ENCODE measurements around the gene CEMIP.

CEMIP gene

DNA sequence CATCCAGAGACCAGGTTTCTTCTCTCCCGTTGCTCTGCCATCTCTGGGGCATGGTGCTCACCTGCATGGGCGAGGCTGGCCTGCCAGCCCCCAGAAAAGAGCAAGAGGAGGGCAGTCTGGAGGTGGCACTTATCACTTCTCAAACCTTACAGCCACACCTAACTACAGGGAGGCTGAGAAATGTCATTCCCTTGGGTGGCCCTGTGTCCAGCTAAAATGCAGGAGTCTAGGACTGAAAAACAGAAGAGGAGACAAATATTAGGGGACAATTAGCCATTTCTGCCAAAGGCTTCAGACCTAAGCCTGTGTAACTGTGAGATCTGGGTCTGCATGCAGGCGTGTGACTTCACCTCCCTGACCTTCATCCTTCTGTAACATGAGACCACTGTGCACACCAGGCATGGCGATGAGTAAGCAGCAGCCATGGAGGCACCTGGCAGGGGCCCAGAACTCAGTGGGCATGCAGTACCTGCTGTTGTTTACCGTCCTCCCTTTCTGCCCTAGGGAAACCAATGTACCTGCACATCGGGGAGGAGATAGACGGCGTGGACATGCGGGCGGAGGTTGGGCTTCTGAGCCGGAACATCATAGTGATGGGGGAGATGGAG is 127.1 kb downstream of the CEMIP start (continued):
- TF ChIP-seq SP3 (tag by site-specific recombination; IDR thresholded peaks at IDR 0.05) (no peak), ZNF664 (tag by site-specific recombination; IDR thresholded peaks at IDR 0.05) (no peak), GFI1B (tag by site-specific recombination; IDR thresholded peaks at IDR 0.05) (no peak), ZNF785 (tag by site-specific recombination; IDR thresholded peaks at IDR 0.05) (no peak), ZNF426 (tag by site-specific recombination; IDR thresholded peaks at IDR 0.05) (no peak), ZNF133 (tag by site-specific recombination; IDR thresholded peaks at IDR 0.05) (no peak), ZSCAN23 (tag by site-specific recombination; IDR thresholded peaks at IDR 0.05) (no peak), ZNF610 (tag by site-specific recombination; IDR thresholded peaks at IDR 0.05; ENCODE audit: borderline replicate concordance) (no peak), ZNF660 (tag by site-specific recombination; IDR thresholded peaks at IDR 0.05) (peak; percentile 70), WT1 (tag by site-specific recombination; IDR thresholded peaks at IDR 0.05) (peak; percentile 87), ZBTB21 (tag by site-specific recombination; IDR thresholded peaks at IDR 0.05) (no peak), ZNF843 (tag by site-specific recombination; IDR thresholded peaks at IDR 0.05) (0 out of 2 replicates have a peak, but pooled peaks have one; percentile 59), SP7 (tag by site-specific recombination; IDR thresholded peaks at IDR 0.05) (peak; percentile 72), HOXC10 (CRISPR knock-in tag; IDR thresholded peaks at IDR 0.05) (no peak), IKZF3 (tag by site-specific recombination; IDR thresholded peaks at IDR 0.05) (peak; percentile 82), ZFP3 (tag by site-specific recombination; IDR thresholded peaks at IDR 0.05; ENCODE audit: low read depth) (no peak), YY2 (tag by site-specific recombination; IDR thresholded peaks at IDR 0.05) (peak; percentile 76; the same call in 1 of the 2 replicates), KLF8 (tag by site-specific recombination; IDR thresholded peaks at IDR 0.05) (peak; percentile 67), GLIS2 (tag by site-specific recombination; IDR thresholded peaks at IDR 0.05) (peak; percentile 48), ZNF561 (tag by site-specific recombination; IDR thresholded peaks at IDR 0.05; ENCODE audit: borderline replicate concordance) (no peak), SCRT2 (tag by site-specific recombination; IDR thresholded peaks at IDR 0.05) (no peak)
- TF ChIP-seq, protein P1, sequence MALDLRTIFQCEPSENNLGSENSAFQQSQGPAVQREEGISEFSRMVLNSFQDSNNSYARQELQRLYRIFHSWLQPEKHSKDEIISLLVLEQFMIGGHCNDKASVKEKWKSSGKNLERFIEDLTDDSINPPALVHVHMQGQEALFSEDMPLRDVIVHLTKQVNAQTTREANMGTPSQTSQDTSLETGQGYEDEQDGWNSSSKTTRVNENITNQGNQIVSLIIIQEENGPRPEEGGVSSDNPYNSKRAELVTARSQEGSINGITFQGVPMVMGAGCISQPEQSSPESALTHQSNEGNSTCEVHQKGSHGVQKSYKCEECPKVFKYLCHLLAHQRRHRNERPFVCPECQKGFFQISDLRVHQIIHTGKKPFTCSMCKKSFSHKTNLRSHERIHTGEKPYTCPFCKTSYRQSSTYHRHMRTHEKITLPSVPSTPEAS (tag by site-specific recombination; IDR thresholded peaks at IDR 0.05) = no peak; the same call in 1 of the 2 replicates
- TF ChIP-seq, protein P2, sequence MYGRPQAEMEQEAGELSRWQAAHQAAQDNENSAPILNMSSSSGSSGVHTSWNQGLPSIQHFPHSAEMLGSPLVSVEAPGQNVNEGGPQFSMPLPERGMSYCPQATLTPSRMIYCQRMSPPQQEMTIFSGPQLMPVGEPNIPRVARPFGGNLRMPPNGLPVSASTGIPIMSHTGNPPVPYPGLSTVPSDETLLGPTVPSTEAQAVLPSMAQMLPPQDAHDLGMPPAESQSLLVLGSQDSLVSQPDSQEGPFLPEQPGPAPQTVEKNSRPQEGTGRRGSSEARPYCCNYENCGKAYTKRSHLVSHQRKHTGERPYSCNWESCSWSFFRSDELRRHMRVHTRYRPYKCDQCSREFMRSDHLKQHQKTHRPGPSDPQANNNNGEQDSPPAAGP (tag by site-specific recombination; IDR thresholded peaks at IDR 0.05) = peak; percentile 65; the same call in 1 of the 2 replicates
- TF ChIP-seq, protein P3, sequence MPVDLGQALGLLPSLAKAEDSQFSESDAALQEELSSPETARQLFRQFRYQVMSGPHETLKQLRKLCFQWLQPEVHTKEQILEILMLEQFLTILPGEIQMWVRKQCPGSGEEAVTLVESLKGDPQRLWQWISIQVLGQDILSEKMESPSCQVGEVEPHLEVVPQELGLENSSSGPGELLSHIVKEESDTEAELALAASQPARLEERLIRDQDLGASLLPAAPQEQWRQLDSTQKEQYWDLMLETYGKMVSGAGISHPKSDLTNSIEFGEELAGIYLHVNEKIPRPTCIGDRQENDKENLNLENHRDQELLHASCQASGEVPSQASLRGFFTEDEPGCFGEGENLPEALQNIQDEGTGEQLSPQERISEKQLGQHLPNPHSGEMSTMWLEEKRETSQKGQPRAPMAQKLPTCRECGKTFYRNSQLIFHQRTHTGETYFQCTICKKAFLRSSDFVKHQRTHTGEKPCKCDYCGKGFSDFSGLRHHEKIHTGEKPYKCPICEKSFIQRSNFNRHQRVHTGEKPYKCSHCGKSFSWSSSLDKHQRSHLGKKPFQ (tag by site-specific recombination; IDR thresholded peaks at IDR 0.05) = peak; percentile 87
- TF ChIP-seq, protein P4, sequence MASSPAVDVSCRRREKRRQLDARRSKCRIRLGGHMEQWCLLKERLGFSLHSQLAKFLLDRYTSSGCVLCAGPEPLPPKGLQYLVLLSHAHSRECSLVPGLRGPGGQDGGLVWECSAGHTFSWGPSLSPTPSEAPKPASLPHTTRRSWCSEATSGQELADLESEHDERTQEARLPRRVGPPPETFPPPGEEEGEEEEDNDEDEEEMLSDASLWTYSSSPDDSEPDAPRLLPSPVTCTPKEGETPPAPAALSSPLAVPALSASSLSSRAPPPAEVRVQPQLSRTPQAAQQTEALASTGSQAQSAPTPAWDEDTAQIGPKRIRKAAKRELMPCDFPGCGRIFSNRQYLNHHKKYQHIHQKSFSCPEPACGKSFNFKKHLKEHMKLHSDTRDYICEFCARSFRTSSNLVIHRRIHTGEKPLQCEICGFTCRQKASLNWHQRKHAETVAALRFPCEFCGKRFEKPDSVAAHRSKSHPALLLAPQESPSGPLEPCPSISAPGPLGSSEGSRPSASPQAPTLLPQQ (tag by site-specific recombination; IDR thresholded peaks at IDR 0.05) = peak; percentile 66; the same call in 1 of the 2 replicates
- TF ChIP-seq, protein P5, sequence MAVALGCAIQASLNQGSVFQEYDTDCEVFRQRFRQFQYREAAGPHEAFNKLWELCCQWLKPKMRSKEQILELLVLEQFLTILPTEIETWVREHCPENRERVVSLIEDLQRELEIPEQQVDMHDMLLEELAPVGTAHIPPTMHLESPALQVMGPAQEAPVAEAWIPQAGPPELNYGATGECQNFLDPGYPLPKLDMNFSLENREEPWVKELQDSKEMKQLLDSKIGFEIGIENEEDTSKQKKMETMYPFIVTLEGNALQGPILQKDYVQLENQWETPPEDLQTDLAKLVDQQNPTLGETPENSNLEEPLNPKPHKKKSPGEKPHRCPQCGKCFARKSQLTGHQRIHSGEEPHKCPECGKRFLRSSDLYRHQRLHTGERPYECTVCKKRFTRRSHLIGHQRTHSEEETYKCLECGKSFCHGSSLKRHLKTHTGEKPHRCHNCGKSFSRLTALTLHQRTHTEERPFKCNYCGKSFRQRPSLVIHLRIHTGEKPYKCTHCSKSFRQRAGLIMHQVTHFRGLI (tag by site-specific recombination; IDR thresholded peaks at IDR 0.05) = no peak
- TF ChIP-seq, protein P6, sequence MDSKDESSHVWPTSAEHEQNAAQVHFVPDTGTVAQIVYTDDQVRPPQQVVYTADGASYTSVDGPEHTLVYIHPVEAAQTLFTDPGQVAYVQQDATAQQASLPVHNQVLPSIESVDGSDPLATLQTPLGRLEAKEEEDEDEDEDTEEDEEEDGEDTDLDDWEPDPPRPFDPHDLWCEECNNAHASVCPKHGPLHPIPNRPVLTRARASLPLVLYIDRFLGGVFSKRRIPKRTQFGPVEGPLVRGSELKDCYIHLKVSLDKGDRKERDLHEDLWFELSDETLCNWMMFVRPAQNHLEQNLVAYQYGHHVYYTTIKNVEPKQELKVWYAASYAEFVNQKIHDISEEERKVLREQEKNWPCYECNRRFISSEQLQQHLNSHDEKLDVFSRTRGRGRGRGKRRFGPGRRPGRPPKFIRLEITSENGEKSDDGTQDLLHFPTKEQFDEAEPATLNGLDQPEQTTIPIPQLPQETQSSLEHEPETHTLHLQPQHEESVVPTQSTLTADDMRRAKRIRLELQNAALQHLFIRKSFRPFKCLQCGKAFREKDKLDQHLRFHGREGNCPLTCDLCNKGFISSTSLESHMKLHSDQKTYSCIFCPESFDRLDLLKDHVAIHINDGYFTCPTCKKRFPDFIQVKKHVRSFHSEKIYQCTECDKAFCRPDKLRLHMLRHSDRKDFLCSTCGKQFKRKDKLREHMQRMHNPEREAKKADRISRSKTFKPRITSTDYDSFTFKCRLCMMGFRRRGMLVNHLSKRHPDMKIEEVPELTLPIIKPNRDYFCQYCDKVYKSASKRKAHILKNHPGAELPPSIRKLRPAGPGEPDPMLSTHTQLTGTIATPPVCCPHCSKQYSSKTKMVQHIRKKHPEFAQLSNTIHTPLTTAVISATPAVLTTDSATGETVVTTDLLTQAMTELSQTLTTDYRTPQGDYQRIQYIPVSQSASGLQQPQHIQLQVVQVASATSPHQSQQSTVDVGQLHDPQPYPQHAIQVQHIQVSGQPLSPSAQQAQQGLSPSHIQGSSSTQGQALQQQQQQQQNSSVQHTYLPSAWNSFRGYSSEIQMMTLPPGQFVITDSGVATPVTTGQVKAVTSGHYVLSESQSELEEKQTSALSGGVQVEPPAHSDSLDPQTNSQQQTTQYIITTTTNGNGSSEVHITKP (tag by site-specific recombination; IDR thresholded peaks at IDR 0.05) = 0 out of 2 replicates have a peak, but pooled peaks have one; percentile 11
- TF ChIP-seq, protein P7, sequence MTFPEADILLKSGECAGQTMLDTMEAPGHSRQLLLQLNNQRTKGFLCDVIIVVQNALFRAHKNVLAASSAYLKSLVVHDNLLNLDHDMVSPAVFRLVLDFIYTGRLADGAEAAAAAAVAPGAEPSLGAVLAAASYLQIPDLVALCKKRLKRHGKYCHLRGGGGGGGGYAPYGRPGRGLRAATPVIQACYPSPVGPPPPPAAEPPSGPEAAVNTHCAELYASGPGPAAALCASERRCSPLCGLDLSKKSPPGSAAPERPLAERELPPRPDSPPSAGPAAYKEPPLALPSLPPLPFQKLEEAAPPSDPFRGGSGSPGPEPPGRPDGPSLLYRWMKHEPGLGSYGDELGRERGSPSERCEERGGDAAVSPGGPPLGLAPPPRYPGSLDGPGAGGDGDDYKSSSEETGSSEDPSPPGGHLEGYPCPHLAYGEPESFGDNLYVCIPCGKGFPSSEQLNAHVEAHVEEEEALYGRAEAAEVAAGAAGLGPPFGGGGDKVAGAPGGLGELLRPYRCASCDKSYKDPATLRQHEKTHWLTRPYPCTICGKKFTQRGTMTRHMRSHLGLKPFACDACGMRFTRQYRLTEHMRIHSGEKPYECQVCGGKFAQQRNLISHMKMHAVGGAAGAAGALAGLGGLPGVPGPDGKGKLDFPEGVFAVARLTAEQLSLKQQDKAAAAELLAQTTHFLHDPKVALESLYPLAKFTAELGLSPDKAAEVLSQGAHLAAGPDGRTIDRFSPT (tag by site-specific recombination; IDR thresholded peaks at IDR 0.05) = peak; percentile 55; the same call in 1 of the 2 replicates

Measured in HEK293 (cell line).